Measurements from ENCODE around the gene NBAS. TPM values are rescaled to one million over a fixed set of nuclear protein-coding genes. Genes with fewer than 3 reads are reported as not detected.

Gene NBAS
- total and polyA plus RNA-seq, 2 donors (not counting 3 experiments of a cell fraction or from before 2014, with no cell fraction given) = 29.4 to 43.0 TPM

DNA sequence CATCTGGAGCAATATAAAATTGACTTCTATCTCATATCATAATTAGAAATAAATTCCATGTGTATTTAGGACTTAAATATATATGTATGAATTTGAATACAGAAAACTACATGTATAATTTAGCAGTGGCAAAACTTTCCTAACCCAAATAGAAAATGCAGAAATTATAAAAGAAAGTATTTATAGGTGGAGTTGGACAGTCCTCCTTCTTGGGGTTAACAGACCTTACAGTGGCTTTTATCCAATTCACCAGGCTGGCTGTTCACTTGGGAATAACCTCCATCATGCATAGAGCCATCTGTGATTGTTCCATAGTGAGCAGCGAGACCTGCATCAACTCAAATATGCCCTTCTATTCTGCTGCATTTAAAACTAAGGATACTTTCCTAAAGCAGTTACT, 38.9 kb upstream of the NBAS start:
- H3K4me3 ChIP-seq (replicated peaks in 1 of 3; ENCODE audit: insufficient read depth in 1 of 3, low read depth in 1 of 3, low read length in 3 of 3) = no peak overlapping the region
- no peaks in the 10 kb centered on the region for H4K20me1 ChIP-seq (replicated peaks; ENCODE audit: control insufficient read depth, extremely low read depth, insufficient read depth, low read length)
- DNase-seq (ENCODE audit: low read depth, low spot score) (no peak), FAIRE-seq (no peak)
- no TSS peak for BruUV-seq (replicated peaks)
- no peaks in the 10 kb centered on the region for H3K9me1 ChIP-seq (replicated peaks; ENCODE audit: control insufficient read depth, extremely low read depth, insufficient read depth, low read length)
- no peaks in the 10 kb centered on the region for H3K4me1 ChIP-seq (ENCODE audit: control insufficient read depth, extremely low read depth, insufficient read depth, low read length)
- H3K9me3 ChIP-seq (replicated peaks; ENCODE audit: control insufficient read depth, insufficient read depth, low read length) = no peaks in the 10 kb centered on the region
- no peak overlapping the region for H2AFZ ChIP-seq (ENCODE audit: low read depth, low read length)
- ChIA-PET POLR2A (no interaction called here), CTCF (no interaction called here)
- dilution Hi-C loops (cut with MboI; ENCODE audit: extremely low pct_ligation_motif_present, low sequenced_read_pairs) (no loop called here), intact Hi-C loops (cut with micrococcal nuclease) (no loop called here)
- no peak overlapping the region for H3K4me2 ChIP-seq (ENCODE audit: insufficient read depth, low read length)
- no peak overlapping the region for H3K9ac ChIP-seq (replicated peaks; ENCODE audit: extremely low read depth, insufficient read depth, low read length)
- H3K36me3 ChIP-seq (ENCODE audit: control insufficient read depth in 2 of 2, extremely low read depth in 1 of 2, insufficient read depth in 2 of 2, low read length in 2 of 2) = peaks cover 29 to 55% of the 10 kb centered on the region in 2 experiments
- H3K27ac ChIP-seq (ENCODE audit: insufficient read depth, low read depth, low read length) = no peak overlapping the region
- TF ChIP-seq POLR2AphosphoS5 (IDR thresholded peaks at IDR 0.05; ENCODE audit: insufficient read depth, low read depth, low read length) (no peak), GATA2 (IDR thresholded peaks at IDR 0.05; ENCODE audit: insufficient read depth, insufficient read length, low read depth, low read length) (no peak), CTCF (IDR thresholded peaks at IDR 0.05; ENCODE audit: extremely low read depth in 1 of 2, insufficient read depth in 1 of 2, low read depth in 1 of 2, low read length in 2 of 2) (no peak), EZH2 (IDR thresholded peaks at IDR 0.05; ENCODE audit: borderline replicate concordance, low read depth, low read length, severe bottlenecking) (no peak), POLR2A (IDR thresholded peaks at IDR 0.05; ENCODE audit: low read depth, low read length) (no peak), JUN (IDR thresholded peaks at IDR 0.05; ENCODE audit: borderline replicate concordance, insufficient read depth, insufficient read length, low read depth) (no peak), MYC (IDR thresholded peaks at IDR 0.05; ENCODE audit: low read depth, low read length) (no peak), FOS (IDR thresholded peaks at IDR 0.05; ENCODE audit: borderline replicate concordance, insufficient read depth, low read length) (no peak)
- TF ChIP-seq, protein P1, sequence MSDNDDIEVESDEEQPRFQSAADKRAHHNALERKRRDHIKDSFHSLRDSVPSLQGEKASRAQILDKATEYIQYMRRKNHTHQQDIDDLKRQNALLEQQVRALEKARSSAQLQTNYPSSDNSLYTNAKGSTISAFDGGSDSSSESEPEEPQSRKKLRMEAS (IDR thresholded peaks at IDR 0.05; ENCODE audit: insufficient read depth, insufficient read length) = no peak
- H3K27me3 ChIP-seq (ENCODE audit: control insufficient read depth in 2 of 2, insufficient read depth in 2 of 2, low read length in 2 of 2) = no peaks in the 10 kb centered on the region
- peaks cover 11% of the 10 kb centered on the region for H3K79me2 ChIP-seq (ENCODE audit: control insufficient read depth, insufficient read depth, low read length)

Measured in endothelial cell of umbilical vein (primary cell).